ENCODE results near the gene HIC1.
A peak's percentile ranks its signal among the peaks of the same experiment; 100 is the strongest.

DNA sequence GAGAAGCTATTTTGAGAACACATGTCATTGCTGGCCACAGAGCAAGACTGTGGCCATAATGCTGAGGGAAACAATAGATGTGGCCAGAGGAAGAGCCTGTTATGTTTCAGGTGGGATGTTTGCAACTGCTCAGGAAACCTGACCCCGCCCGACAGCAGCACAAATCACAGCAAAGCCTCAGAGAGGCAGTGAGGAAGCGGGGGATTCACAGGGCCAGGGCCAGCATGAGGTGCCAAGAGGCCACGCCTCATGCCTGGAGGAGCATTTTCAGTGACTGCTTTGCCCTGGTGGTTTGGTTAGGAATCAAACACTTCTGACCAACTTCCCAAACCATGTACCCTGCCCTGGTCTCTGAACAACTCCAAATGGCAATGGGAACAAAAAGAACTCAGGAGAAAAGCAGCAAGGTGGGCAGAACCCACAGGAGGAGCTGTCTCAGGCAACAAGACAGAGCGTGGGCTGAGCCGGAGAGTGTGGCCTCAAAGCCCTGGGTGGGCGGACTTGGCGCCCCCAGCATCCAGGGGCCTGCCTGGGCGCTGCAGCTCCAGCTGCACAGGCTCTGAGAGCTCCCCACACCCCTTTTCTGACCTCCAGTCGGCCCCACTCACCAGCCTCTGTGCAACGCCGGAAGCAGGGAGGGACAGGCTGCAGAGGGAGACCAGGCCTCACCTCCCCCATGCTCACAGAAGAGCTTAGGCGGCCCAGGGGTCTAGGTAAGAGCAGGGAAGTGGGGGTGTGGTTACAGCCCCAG is 20.6 kb downstream of the HIC1 start:
- no peak for TF ChIP-seq EZH2 (IDR thresholded peaks at IDR 0.05; ENCODE audit: borderline replicate concordance, low read length)
- TF ChIP-seq, protein P1, sequence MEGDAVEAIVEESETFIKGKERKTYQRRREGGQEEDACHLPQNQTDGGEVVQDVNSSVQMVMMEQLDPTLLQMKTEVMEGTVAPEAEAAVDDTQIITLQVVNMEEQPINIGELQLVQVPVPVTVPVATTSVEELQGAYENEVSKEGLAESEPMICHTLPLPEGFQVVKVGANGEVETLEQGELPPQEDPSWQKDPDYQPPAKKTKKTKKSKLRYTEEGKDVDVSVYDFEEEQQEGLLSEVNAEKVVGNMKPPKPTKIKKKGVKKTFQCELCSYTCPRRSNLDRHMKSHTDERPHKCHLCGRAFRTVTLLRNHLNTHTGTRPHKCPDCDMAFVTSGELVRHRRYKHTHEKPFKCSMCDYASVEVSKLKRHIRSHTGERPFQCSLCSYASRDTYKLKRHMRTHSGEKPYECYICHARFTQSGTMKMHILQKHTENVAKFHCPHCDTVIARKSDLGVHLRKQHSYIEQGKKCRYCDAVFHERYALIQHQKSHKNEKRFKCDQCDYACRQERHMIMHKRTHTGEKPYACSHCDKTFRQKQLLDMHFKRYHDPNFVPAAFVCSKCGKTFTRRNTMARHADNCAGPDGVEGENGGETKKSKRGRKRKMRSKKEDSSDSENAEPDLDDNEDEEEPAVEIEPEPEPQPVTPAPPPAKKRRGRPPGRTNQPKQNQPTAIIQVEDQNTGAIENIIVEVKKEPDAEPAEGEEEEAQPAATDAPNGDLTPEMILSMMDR (conservative IDR thresholded peaks at IDR 0.05 in 1 of 2, IDR thresholded peaks at IDR 0.05 in 1 of 2; ENCODE audit: extremely low read depth in 1 of 2, insufficient read depth in 1 of 2, low read depth in 1 of 2, low read length in 2 of 2), result peak in 1 of 2 donors; percentile 26
